HS-27A (cell line): ENCODE results near the gene MED20.
A peak's percentile ranks its signal among the peaks of the same experiment; 100 is the strongest.
"Not testable (repeated sequence)": the region's sequence is repeated elsewhere in the genome, so short reads cannot be mapped to it uniquely, and the experiment has no call there.

Source experiments
- DNase-seq: peaks from one replicate; pipeline ENCODE4 v3.0.0-alpha.2; 2012; ENCODE audit warnings: low read depth, missing footprints

The MED20 gene, protein sequence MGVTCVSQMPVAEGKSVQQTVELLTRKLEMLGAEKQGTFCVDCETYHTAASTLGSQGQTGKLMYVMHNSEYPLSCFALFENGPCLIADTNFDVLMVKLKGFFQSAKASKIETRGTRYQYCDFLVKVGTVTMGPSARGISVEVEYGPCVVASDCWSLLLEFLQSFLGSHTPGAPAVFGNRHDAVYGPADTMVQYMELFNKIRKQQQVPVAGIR

DNA sequence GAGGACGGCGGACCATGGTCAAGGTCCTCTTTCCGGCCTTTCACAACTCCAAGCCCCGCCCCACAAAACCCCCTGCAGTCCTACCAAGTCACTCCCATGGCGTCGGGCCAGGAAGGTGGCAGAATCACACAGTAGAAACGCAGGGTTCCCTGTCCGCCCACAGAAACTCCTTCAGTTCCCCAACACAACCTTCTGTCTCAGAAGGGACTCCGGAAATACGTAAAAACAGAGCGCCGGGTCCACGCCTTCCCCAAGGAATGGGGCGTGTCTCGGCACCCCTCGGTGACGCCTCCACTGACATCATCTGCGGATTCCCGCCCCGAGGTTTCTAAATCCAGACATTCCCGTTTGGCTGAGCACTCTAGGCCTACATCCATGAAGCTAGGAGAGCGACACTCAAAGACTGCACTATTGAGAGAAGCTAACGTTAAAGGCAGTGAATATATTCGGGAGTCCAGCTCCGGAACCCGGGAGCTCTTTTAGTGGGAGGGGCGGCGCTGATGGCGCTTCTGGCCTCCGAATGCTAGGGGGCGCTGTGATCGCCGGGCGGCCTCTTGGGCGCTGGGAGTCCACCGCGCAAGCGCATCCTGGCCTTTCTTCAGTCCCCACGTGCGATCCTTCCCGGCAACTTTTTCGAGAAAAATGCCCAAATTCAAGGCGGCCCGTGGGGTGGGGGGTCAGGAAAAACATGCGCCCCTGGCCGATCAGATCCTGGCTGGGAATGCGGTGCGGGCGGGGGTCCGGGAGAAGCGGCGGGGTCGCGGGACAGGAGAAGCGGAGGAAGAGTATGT is at the start of gene MED20, which contains the start of gene BYSL:
TSS of gene MED20 (minus strand) at position 219 of the 791 bp plus-strand sequence. CDS start at position 98, 121 bp downstream.
TSS of gene BYSL (plus strand) at position 579 of the 791 bp plus-strand sequence. CDS start at position 643, 64 bp downstream.
- peak; percentile 96 for DNase-seq

DNA sequence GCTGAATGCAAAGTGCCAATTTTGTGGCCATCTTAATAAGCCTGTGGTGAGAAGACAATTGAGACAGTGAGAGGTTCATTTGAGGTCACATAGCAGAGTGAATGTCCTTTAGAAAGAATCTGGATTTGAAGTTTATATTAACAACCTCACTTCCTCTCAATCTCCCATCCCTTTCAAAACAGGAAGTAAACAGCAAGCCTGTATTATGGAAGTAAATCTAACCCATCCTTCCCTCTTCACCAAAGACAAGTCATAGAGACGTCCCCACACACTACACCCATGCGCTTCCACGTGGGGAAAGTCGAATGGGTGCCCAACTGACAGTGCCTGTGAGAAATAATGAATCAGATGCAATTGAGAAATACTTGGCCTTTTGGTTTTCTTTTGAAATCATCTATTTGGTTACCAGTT is 49.5 kb upstream of the MED20 start:
- no peak for DNase-seq

DNA sequence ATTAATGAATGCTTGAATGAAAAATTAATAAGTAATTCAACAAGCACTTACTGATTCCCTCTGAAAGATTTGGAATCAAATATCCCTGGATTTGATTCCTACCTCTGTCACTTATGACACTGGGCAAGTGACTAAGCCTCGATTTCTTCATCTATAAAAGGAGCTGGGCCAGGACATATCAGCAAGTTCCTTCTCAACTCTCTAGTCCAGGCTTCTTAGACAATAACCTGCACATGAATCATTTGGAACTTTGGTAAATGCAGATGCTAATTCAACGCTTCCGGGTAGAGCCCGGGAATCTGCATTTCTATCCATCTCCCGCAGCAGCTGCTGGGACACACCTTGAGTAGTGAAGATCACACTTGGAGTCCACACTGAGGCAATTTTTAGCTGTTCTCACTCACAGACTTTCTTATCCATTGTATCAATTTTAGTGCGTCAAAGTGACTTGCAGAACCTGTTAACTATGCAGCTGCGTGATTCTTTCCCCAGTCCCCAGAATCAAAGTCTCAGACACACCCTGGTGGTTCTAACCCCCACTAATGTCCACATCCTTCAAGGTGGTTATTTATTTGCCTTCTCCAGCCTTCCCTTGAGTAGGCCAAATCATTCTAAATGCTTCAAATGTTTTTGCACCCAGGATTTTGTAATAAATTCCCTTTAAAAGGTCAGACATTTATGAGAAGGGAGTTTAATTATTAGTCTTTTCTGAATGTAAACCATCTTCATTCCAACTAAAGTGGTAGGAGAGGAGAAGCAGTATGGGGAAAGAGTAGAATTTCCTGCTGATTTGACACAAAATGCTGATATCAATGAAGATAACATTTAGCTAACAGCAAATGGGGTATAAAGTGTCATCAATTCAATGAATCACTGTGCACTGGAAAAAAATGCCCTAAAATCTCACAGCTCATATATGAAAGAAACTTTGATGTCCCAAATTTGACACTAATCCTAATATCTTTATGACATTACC is 46.7 kb upstream of the MED20 start:
- DNase-seq, result no peak

DNA sequence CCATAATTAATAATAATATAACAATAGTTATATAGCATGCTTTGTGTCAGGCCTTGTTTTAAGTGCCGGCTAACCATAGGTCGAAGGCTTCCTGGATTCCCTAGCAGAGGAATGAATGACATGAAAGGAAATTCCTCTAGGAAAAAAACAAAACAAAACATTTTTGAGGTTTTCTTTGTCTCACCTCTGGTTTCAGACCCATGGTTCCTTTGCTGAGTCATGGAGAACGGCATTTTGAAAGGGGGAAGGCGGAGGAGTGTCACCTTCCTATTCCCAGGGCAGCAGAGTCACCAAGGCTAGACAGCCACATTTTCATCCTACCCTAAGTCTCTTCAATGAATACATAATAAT is 46.0 kb upstream of the MED20 start:
- peak; percentile 40 for DNase-seq

DNA sequence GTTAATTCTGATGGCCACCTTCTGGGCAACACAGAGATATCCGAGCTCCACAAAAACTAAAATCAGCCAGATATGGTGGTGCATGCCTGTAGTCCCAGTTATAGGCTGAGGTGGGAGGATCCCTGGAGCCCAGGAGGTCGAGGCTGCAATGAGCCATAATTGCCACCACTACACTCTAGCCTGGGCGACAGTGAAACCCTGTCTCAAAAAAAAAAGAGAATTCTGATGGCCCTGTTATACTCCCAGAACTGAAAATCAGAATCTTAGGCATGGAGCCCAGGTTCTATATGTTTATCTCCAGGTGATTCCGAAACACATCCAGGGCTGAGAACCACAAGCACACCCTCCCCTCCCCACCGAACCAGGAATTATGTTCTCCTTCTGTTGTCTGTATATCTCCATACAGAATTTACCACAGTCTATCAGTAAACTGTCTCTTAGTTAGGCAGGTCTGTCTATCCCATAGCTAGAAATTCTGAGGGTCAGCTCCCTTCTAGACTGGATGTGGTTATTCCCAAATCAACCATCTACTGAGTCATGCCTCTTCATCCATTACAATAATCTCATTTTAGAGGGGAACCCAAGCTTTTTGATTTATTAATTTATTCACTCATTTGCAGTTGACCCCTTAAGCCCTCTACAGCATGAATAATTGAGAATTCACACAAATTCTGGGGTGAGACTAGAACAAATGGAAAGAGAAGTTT is 45.4 kb upstream of the MED20 start:
- DNase-seq, result no peak

DNA sequence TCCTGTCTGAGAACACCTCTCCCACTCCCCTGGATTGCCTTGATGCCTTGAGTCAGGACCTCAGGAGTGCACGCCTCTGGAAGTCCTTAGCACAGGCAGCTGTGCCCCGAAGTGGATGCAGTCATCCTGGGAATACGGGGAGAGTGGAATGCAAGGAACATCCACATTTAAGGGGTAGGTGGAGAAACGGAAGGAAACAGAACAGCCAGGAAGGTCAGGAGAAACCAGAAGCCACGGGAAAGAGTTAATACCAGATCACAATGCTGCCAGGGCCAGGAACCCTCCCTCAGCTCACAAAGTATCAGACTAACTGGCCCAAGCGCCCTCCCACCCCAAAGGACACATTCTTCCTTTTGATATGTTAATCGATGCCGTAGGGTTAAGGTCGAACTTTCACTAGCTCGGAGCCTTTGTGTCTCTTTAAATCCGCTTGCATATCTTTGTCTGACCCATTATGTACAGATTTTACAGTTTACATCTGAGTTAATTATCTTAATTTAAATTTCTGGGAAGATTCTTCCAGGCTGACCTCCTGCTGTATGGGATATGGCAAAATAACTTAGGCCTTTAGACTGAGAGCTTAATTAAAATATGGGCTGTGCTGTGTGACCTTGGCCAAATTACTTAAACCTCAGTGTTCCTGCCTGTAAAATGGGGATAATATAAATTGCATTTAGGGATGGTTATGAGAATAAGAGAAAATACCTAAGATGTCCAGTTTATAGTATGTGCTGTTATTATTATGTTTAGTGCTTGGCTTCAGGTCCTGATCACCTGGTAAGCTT is 44.7 kb upstream of the MED20 start:
- DNase-seq, result no peak

DNA sequence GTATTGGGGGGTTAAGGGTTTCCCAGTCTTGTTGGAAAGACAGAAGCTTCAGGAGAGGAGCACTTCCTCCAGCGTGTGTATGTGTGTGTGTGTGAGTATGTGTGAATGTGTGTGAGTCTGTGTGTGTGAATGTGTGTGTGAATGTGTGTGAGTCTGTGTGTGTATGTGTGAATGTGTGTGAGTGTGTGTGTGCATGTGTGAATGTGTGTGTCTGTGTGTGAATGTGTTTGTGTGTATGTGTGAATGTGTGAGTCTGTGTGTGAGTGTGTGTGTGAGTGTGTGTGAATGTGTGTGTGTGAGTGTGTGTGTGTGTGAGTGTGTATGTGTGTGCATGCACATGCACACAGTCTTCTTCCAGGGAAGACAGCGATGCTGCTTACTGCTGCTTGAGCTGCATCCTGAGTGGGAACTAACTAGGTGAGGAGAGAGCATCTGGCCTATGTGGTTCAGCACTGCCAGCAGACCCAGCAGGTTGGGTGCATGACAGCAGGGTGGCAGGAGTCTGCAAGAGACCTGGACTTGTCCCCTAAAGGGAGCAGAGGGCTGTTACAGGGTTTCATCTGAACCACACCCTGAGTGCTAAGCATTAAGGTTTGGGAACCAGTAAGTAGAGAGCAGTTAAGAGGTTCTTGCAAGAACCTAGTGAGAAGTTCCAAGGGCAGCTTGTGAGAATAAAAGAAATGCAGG is 43.4 kb upstream of the MED20 start:
- DNase-seq, result no peak

DNA sequence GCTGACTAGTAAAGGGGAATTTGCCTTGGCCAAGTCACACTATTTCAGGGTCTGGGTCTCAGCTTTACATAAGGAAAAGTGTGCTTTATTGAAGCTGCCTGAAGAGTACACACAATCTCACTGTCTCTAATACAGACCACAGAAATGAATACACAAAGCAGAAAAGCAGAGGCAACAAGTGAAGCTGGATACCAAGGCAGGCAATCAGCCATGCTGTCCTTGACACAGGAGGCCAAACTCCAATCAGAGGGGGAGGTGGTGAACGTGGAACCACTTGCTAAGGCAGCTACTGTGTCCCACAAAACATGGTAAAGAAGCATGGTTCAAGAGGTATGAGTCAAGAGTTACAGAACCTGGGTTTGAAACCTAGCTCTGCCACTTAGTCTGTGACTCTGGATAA is 42.4 kb upstream of the MED20 start:
- DNase-seq, result no peak

DNA sequence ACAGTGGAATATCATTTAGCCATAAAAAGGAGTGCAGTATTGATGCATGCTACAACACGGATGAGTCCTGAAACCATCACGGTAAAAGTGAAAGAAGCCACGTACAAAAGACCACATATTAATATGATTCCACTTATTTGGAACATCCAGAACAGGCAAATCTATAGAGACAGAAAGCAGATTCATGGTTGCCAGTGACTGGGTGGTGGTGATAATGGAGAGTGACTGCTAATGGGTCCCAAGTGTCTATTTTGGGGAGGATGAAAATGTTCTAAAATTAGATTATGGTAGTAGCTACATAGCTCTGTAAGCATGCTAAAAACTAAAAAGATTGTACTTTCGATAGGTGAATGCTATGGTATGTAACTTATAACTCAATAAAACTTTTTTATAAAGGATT is 39.1 kb upstream of the MED20 start:
- no peak for DNase-seq

DNA sequence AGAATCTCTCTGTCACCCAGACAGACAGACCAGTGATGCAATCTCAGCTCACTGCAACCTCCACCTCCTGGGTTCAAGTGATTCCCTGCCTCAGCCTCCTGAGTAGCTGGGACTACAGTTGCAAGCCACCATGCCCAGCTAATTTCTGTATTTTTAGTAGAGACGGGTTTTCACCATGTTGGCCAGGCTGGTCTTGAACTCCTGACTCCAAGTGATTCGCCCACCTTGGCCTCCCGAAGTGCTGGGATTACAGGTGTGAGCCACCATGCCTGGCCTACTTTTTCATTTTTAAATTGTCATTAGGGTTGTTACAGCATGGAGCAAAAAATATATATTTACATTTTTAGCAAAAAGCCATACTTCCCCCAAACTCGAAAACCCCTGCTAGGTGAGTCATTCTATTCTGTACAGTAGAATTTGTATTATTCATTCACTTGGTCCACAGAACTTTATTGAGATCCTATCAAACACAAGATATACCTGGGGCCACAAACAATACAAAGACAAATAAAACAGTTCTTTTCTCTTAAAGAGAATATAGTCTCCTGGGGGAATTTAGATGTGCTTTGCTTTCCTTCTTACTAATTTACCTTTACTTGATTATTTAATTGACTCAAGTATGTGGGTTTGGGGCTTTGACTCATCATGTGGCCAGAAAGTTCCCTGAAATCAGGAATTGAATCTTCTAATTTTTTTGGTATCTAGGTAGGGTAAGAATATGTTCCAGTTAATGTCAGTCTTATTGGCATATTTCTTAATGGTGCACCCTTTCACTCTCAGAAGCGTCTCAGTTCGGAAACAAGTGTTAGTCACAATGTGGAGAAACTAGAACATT is 37.3 kb upstream of the MED20 start:
- DNase-seq, result no peak

DNA sequence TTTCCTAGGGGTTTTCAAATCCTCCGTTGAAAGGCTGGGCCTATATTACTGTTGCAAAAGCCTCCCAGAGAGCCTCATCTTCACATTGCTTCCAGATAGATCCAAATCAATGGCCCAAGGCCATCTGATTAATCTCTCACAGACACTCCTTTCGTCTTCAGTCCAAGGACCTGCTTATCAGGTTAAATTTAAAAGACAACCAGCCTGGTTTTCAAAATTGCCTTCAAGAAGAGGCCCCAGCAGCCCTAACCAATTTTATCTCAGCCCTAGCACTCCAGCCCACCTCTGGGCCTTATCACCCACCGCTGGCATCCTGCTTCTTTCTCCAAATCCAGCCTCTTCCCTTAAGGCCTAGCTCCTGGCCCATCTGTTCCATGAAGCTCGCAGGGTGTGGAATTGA is 36.2 kb upstream of the MED20 start:
- no peak for DNase-seq

DNA sequence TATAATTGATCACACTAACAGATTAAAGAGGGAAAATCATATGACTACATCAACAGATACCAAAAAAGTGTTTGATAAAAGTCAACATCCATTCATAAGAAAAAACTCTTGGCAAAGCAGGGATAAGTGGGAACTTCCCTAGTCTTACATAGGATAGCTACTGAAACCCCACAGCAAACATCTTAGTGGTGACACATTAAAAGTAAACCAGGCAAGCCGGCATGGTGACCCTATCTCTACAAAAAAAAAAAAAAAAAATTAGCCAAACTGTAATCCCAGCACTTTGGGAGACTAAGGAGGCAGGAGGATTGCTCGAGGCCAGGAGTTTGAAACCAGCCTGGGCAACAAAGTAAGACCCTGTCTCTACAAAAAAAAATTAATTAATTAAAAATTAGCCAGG is 34.5 kb upstream of the MED20 start:
- no peak for DNase-seq

DNA sequence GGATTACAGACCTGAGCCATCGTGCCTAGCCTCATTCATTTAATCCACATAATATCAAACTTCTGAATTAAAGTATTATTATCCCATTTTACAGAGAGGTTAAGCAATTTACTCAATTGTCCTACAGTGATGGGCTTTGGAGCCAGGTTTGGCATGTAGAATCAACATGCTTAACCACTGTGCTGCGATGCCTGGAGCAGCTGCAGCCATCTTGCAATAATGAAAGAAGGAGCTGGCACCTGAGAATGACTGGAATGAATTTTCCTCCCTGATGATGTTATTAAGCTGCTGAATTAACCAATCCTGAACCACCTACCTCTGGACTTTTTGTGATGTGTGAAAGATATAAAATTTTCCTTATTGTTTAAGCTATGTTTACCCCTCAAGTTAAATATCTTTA is 33.7 kb upstream of the MED20 start:
- DNase-seq, result no peak

DNA sequence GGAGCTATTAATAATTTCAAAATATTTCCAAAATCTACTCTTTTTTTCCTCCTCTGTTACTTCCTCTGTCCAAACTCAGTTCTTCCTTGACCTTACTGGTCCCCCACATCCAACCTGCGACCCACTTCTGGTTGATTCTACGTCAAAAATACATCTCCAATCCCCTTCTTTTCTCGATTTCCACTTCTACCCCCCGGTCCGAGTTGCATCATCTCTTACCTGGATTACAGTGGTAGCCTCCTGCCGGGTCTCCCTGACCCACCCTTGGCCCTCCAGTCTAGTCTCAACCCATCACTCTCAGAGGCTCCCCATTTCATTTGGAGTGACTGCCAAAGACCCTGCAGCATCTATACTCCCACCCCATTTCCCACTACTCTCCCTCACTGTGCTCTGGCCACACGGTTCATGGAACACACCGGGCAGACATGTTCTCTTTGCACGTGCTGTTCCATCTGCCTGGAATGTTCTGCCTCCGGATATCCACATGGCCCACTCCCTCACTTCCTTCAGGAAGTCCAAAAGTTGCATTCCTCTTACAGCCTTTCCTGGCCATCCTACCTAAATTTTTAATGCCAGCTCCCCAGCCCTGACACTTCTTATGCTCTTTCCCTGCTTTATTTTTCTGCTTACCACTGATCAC is 26.8 kb upstream of the MED20 start:
- no peak for DNase-seq

DNA sequence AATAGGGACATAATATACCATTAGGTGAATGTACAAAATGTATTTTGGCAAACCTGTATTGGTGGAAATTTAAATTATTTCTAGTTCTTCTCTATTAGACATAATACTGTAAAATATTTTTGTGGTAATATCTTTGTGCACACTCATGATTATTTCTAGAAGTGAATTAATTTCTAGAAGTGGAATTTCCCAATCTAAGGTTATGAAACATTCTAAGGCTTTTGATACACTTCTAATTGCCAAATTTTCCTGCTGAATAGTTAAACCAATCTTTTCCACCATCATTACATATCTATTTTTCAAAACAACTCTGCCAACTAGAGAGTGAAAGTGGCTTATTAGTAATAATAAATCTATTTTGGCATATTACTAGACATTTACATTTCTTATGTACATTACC is 22.5 kb upstream of the MED20 start:
- no peak for DNase-seq

DNA sequence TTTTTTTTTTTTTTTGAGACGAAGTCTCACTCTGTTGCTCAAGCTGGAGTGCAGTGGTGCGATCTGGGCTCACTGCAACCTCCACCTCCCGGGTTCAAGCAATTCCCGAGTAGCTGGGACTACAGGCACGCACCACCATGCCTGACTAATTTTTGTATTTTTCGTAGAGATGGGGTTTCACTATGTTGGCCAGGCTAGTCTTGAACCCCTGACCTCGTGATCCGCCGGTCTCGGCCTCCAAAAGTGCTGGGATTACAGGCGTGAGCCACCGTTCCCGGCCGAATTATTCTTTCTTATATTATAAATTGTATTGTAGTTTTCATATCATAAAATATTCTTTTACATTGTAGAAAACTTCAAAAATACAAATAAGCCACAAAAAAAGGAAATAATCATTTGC is 21.9 kb upstream of the MED20 start:
- DNase-seq, result not testable (repeated sequence)

DNA sequence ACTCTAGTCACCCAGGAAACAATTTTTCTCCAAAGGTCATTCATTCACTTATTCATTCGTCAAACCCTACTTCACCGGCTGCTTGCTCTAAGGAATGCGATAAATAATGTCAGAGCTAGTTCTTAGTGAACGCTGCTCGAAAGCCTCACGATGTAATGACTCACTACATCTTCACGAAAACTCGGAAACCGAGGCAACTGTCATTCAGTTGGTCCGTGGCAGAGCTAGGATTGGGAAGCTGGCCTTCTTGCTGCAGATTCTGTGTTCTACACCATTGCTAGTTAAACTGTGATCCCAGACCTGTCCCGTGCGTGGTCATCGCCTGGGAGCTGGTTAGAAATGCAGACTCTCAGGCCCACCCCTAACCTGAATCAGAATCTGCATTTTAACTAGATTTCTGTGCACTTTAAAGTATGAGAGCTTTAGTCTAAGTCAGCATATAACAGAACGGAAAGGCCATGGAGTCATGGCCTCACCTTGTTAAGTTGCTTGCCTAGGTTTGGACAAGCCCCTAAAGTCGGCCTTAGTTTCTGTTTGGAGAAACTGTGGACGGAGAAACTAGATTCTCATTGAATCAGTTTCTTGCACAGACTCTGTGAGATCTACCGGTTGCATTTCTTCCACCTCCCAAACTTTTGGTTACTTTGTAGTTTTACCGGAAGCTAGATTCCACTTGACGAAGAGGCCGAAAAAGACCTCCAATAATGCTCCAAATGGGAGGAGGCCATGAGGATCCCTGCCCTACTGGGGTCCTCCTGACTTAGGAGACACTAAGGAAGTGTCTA is 21.3 kb upstream of the MED20 start:
- DNase-seq, result no peak
